Cardiac fibroblast (primary cell): Measurements from ENCODE around the gene VILL.

Experiments used
- DNase-seq, 2 donors: peaks; one replicate each; pipeline versions ENCODE4 v3.0.0 to v3.0.0-alpha.2; 2010; ENCODE audit warnings: low read depth in 2 of 2
- H3K4me3 ChIP-seq, 2 donors: replicated peaks in 1 of 2; 1 replicate in 1 of 2; 2 replicates in 1 of 2; pipeline ENCODE4 v1.5.1; 2011; ENCODE audit warnings: low read depth in 2 of 2, low read length in 2 of 2, mild to moderate bottlenecking in 2 of 2, moderate library complexity in 1 of 2
- TF ChIP-seq, protein P1 (sequence below): IDR thresholded peaks from one replicate; pipeline ENCODE4 v1.5.1; 2011; ENCODE audit warnings: low read depth, mild to moderate bottlenecking, low read length, inconsistent platforms

Gene VILL

DNA sequence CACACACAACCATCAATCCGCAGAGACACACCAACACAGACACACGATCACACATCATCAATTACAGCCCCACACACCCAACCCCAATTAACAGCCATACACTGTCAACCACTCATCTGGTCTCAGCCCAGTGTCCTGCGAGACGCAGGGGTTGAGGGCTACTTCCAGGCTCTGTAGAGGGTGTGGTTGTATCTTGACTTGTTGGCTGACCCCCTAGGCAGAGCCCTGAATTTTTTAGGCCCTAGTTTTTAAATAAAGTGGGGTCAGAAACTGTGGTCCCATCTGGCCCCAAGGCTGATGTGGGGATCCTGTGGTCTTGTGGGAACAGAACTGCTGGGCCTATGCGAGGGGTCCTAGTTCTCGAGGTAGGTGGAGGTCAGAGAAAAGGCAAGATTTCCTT lies 9.2 kb downstream of the VILL start:
- no peak overlapping the region for H3K4me3 ChIP-seq
- DNase-seq = no peak
- TF ChIP-seq, protein P1, sequence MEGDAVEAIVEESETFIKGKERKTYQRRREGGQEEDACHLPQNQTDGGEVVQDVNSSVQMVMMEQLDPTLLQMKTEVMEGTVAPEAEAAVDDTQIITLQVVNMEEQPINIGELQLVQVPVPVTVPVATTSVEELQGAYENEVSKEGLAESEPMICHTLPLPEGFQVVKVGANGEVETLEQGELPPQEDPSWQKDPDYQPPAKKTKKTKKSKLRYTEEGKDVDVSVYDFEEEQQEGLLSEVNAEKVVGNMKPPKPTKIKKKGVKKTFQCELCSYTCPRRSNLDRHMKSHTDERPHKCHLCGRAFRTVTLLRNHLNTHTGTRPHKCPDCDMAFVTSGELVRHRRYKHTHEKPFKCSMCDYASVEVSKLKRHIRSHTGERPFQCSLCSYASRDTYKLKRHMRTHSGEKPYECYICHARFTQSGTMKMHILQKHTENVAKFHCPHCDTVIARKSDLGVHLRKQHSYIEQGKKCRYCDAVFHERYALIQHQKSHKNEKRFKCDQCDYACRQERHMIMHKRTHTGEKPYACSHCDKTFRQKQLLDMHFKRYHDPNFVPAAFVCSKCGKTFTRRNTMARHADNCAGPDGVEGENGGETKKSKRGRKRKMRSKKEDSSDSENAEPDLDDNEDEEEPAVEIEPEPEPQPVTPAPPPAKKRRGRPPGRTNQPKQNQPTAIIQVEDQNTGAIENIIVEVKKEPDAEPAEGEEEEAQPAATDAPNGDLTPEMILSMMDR = no peak

DNA sequence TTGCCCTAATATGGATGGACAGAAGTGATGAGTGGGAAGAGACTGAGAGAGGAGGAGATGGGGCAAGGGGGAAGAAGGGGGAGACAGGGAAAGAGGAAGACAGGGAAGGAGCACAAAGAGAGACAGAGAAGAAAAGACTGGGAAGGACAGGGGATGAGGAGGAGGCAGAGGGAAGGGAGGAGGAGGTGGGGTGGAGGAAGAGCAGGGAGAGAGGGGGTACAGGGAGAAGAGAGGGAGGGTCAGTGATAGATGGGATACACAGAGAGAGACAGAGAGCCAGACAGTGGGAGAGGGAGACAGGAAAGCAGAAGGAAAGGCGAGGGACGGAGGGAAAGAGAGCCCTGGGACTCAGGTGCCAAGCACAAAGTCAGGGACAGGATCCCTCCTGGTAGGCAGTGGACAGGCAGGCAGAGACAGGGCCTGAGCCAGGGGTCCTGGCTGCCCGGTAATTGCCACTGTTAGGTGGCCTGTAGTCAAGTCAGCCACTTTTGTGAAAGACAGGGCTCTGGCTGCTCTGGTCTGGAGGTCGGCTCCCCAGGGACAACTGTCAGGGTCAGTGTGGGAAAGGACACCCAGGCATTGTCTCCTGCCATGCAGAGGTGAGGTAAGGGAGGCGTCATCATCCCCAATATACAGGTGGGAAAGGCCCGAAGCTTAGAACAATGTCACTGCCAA lies 9.8 kb downstream of the VILL start:
- DNase-seq = no peak
- TF ChIP-seq, protein P1 = no peak
- H3K4me3 ChIP-seq = no peak overlapping the region

DNA sequence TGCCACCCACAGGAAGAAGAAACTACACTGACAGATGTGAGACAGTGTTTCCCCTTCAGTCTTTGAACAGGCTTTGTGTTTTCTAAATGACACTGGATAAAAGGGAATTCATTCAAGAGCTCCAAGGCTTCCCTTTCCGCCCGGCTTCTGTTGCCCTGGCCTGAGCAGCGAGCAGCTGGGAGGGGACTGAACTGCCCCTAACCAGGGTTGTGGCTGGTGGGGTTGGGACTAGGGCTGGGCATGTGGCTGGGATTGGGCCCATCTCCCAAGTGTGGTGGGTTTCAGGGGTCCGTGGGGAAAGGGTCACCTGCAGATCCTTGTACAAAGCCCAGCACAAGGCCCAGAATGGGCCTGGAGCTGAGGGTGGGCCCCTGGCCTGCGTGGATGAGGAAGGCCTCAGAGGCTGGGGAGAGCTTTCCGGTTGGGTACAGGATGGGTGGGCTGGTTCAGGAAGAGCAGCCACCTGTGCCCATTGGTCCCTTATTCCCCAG lies 10.4 kb downstream of the VILL start:
- no peak for DNase-seq
- no peak overlapping the region for H3K4me3 ChIP-seq
- TF ChIP-seq, protein P1 = no peak

DNA sequence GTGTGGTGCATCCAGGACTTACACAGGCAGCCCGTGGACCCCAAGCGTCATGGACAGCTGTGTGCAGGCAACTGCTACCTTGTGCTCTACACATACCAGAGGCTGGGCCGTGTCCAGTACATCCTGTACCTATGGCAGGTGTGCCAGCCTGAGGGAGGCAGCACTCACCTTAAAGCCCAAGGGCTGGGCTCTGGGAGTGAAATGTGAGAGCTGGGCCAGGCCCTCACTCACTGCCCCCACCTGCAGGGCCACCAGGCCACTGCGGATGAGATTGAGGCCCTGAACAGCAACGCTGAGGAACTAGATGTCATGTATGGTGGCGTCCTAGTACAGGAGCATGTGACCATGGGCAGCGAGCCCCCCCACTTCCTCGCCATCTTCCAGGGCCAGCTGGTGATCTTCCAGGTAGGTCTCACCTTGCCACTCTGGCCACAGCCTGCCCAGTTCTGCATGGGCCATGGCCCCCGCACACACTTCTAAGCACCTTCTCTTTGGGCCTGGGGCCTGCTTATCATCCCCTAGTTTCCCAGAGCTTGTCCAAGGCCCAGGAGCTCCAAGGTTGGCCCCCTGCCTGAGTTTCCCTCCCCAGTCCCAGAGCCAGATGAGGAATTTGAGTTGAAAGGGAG lies 11.0 kb downstream of the VILL start:
- H3K4me3 ChIP-seq = no peak overlapping the region
- DNase-seq = no peak
- TF ChIP-seq, protein P1 = no peak

DNA sequence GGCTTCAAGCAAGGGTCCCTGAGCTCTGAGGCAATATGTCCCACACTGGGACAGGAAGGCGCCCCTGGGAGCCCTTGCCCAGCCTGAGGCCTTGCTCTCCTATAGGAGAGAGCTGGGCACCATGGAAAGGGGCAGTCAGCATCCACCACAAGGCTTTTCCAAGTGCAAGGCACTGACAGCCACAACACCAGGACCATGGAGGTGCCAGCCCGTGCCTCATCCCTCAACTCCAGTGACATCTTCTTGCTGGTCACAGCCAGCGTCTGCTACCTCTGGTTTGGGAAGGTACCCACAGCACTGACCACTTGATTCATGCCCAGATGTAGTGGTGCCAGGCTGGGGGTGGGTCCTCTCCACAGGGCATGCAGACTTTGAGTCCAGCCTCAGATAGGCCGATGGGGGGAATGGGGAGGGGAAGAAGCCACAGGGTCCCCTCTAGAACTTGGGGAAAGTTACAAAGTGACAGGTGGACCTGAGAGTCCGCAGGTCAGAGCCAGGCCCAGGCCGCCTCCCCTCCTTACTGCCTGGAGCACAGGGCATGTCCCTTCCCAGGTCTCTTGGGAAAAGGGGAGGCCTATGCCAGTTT lies 11.8 kb downstream of the VILL start:
- no peak overlapping the region for H3K4me3 ChIP-seq
- no peak for DNase-seq
- TF ChIP-seq, protein P1 = no peak

DNA sequence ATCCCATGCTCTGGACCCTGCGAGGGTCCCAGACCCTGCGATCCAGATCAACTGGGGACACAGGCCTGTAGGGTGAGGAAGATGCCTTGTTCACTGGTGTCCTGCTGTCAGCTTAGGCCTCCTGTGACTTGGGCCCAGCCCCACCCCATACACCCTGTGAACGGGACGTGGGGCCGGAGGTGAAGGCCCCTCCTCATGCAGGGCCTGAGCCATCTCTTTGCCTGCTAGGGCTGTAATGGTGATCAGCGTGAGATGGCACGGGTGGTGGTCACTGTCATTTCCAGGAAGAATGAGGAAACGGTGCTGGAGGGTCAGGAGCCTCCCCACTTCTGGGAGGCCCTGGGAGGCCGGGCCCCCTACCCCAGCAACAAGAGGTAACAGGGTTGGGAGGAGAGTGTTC lies 12.4 kb downstream of the VILL start:
- H3K4me3 ChIP-seq = no peak overlapping the region
- DNase-seq = no peak
- TF ChIP-seq, protein P1 = no peak
